RPMI7951 (cell line): ENCODE measurements around the gene PGAP2. TPM values are rescaled to one million over a fixed set of nuclear protein-coding genes. Genes with fewer than 3 reads are reported as not detected.
"Not testable (repeated sequence)": the region's sequence is repeated elsewhere in the genome, so short reads cannot be mapped to it uniquely, and the experiment has no call there.

Experiments used
- DNase-seq: peaks from one replicate; pipeline ENCODE4 v3.0.0-alpha.2; 2012; ENCODE audit warnings: low read depth
- total RNA-seq: library from RNA; depleted of rRNA; stranded (reverse); fragments of >200 nt; shearing (Covaris generic); gene quantifications from 2 replicates; pipeline ENCODE4 v1.2.3, GENCODE V29; 2014

The PGAP2 gene
- total RNA-seq, 1 experiment from 2014 or later, result 9.0 TPM

DNA sequence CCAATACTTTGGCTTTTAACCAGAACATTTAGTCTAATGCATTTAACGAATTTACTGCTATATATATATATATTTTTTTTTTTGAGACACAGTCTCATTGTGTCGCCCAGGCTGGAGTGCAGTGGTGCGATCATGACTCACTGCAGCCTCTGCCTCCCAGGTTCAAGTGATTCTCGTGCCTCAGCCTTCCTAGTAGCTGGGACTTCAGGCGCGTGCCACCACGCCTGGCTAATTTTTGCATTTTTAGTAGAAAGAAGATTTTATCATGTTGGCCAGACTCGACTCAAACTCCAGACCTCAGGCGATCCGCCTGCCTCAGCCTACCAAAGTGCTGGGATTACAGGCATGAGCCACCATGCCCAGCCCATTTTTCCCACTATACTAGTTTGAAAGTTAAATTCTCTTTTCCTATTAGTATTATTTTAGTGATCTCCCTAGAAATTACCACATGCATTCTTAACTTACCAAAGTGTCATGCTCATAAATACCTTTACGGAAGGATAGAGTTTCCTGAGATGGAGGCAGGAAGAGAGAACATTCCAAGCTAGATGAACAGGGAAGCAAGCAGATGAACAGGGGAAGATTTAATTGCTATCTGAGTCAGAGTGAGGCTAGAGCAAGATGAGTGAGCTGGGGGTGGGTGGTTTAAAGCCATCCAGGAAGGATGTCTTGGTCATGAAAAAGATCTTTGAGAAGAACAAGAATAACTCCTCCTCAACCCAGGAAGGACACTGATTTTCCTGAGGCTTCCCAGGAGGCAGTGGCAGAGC, 4.4 kb upstream of the PGAP2 start:
- peak; percentile 64 for DNase-seq

DNA sequence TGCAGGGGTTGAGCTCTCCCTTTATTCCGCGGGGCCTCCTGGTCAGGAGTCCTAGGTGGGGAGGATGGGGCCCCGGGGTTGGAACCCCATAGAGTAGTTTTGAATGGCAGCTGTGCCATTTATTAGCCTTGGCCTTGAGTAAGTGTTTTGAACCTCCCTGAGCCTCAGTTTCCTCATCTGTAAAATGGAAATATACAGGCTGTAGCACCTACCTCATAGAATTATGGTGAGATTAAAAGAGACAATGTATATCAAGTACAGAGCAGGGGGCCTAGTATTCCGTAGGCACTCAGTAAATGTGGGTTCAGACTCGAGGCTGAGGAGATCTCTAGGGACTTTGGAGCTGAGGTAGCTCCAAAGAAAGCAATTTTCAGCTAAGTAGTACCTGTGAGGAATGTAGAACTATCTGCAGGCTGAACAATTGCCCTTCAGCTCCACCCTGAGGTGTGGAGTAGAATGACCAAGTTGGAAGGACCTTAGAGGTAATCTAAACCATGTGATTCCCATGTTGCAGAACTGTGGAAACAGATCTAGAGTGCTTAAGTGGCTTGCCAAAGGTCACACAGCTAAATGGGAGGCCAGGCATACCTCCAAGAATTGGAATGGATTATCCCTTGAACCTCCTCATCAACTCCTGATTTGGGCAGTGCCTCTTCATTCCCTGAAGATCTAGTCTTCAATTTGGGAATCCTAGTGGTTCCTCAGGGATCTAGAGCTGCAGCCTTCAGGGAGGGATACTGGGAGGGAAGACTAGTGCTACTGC, 682 bp downstream of the PGAP2 start:
- peak; percentile 53 for DNase-seq

- no peak for DNase-seq
These were observed 1.2 kb downstream of the PGAP2 start for GRCh38 chr11:3809624-3809928.

- DNase-seq, result no peak
These were observed 2.1 kb downstream of the PGAP2 start for GRCh38 chr11:3810446-3810845.

GRCh38 chr11:3810951-3811350, 2.6 kb downstream of the PGAP2 start:
- no peak for DNase-seq

DNA sequence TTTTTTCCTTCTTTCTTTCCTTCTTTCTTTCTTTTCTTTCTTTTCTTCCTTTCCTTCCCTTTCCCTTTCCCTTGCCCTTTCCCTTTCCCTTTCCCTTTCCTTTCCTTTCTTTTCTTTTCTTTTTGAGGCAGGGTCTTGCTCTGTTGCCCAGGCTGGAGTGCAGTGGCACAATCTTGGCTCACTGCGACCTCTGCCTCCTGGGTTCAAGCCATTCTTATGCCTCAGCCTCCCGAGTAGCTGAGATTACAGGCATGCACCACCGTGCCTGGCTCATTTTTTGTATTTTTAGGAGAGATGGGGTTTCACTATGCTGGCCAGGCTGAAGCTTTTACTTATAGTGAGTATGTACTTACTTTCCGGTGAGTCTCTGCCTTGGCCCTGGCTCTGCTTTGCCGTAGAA, 6.5 kb downstream of the PGAP2 start:
- not testable (repeated sequence) for DNase-seq

DNA sequence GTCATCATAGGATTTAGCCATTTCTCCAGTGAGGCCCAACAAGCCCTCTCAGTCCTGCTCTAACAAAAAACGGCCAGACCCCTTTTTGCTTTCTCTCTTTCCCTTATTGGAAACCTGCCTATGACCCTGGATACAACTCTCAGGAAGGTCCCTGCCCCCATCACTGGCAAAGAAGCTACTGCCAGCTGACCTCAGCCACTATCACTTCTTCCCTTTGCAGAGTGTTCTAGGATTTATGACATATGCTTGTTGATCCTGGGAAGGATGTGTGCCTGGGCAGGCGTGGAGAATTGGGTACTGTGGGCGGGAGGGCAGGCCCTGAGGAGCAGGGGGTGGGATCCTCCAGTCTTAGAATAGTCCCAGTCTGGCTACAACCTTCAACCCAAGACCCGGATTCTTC, 7.5 kb downstream of the PGAP2 start:
- DNase-seq, result no peak

- no peak for DNase-seq
These were observed 8.3 kb downstream of the PGAP2 start for GRCh38 chr11:3816673-3817072.

- DNase-seq, result no peak
These were observed 8.9 kb downstream of the PGAP2 start for GRCh38 chr11:3817181-3817800.

DNA sequence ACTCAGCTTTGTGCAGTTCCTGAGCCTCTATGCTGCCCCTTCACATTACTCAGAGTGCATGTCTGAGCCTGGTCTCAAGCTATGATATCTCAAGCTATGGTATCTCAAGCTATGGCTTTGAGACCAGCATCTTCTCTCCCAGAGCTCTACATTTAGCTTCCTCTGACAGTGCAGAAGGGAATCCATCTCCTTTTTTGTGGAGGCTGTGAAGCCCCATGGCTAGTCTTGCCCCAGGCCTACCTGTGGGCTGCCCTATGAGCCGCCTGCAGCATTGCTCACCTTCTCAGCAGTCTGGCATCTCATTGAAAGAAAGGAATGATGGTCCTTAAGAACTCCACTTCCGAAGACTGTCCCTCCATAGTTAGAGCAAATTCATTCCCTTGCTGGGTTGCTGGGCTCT, 12.6 kb downstream of the PGAP2 start:
- DNase-seq, result no peak

DNA sequence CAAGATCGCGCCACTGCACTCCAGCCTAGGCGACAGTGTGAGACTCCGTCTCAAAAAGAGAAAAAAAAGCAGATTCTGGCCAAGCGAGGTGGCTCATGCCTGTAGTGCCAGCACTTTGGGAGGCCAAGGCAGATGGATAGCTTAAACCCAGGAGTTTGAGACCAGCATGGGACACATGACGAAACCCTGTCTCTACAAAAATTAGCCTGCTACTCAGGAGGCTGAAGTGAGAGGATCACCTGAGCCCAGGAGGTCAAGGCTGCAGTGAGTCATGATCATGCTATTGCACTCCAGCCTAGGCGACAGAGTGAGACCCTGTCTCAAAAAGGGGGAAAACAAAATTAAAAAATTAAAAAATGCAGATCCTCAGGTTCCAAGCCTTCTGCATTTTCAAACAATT, 14.0 kb downstream of the PGAP2 start:
- DNase-seq, result no peak

DNA sequence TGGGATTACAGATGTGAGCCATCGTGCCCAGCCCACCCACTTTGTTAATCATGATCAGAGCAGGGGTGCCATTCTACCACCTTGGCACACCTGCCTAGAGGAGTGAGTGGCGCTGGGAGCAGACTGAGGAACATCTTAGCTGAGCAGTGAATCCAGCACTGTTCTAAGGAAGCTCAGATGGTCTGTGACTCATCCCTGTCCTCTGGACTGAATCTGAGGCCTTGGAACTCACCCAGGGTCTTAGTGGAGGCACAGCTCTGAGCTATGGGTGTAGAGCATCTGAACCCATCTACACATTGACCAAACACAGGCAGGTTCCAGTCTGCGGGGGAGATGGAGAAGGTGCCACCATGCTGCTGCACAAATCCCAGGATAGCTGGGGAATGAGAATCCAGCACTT, 14.9 kb downstream of the PGAP2 start:
- DNase-seq, result peak; percentile 72

GRCh38 chr11:3823762-3824506, 15.6 kb downstream of the PGAP2 start:
- DNase-seq, result no peak

- peak; percentile 37 for DNase-seq
These were observed 16.5 kb downstream of the PGAP2 start for GRCh38 chr11:3824714-3825472.

DNA sequence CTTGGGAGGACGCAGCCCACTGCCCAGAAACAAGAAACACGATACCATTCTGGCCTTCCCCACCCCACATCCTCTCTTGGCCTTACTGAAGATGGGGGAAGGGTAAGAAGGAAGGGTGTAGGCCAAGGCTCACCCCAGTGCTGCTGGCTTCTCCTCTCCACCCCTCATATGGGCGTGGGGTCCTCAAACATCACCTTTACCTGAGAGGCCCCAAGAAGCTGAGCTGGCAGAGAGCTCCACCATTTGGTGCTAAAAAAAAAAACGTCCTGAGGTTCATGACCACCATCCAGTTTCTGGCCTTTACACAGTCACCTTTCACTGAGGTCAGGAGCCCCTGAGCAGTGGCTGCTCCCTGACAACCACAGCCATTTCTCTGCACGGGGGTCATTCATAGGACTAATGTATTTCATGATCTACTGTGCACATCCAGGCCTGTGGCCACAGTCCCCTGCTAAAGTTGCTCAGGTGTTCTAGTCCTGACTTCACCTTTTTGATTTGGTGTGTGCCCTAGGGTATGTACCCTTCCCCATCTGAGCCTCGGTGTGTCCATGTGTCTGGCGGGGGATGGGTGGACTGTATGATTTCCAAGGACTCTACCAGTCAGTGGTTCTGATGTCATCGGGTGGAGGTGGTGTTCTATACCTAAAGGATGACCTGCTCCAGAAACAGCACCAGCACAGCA, 17.3 kb downstream of the PGAP2 start:
- no peak for DNase-seq

- no peak for DNase-seq
These were observed 18.4 kb downstream of the PGAP2 start for GRCh38 chr11:3826721-3827120.

GRCh38 chr11:3827434-3828186, 19.2 kb downstream of the PGAP2 start:
- no peak for DNase-seq

DNA sequence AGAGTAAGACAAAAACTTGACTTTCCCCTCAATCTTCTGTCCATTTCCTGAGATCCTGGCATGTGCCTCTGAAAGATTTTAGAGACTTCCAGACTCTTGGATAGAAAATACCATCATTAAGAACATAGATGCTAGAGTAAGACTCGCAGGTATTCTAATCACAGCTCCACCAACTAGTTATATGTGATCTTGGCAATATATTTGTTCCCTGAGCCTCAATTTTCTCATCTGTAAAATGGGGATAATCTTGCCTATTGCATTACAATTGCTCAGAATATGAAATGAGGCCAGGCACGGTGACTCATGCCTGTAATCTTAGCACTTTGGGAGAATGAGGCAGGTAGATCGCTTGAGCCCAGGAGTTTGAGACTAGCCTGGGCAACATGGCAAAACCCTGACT, 21.7 kb downstream of the PGAP2 start:
- no peak for DNase-seq

DNA sequence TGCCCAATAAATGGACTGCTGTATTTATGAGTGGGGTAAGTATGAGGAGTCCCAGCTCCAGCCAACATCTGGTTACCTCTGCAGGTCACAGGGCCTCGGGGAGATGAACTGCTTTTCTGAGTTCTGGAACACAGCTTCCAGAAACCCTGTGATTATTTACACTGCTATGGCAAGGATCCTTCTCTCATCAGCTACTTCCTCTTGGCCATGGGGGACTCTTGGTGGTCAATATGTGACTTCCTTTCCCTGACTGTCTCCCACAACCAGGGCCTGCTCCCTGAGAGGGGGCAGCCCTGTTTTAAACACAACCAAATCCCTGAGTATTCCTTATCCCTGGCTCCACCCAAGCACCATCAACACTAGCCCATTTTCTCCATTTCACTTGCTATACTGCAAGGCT, 22.4 kb downstream of the PGAP2 start:
- DNase-seq, result no peak
